H1 (cell line): ENCODE results near the gene SH3TC2. TPM values are rescaled to one million over a fixed set of nuclear protein-coding genes. Genes with fewer than 3 reads are reported as not detected.

Source experiments
- CTCF ChIA-PET: fragments of 300-600 bp; sonication (Branson Sonifier 250); formaldehyde crosslinking; loops from one replicate; lab custom pipeline; 2021; ENCODE audit not compliant: partially characterized antibody; lab: Charles Lee
- POLR2A ChIA-PET: fragments of 300-600 bp; sonication (Branson Sonifier 250); formaldehyde crosslinking; loops from one replicate; lab custom pipeline; 2021; ENCODE audit warnings: inconsistent platforms; ENCODE audit not compliant: partially characterized antibody; lab: Charles Lee
- DNase-seq, 2 experiments: peaks; one replicate each; pipeline versions ENCODE4 v3.0.0 to v3.0.0-alpha.2; 2010 to 2022; ENCODE audit warnings: low spot score in 2 of 2, low read depth in 1 of 2, mixed read lengths in 1 of 2
- FAIRE-seq: peaks from 2 replicates; lab custom pipeline; 2011; peaks lifted over from hg19 to GRCh38; lab: Jason Lieb, UNC
- H2AFZ ChIP-seq: 2 replicates; pipeline ENCODE4 v1.8.1; 2012; ENCODE audit warnings: low read length, inconsistent platforms
- H2AK5ac ChIP-seq: 2 replicates; pipeline ENCODE4 v1.6.1; 2013; ENCODE audit warnings: low read depth, low read length
- H2BK120ac ChIP-seq: replicated peaks from 2 replicates; pipeline ENCODE3; 2013; ENCODE audit warnings: low read depth, low read length, inconsistent platforms
- H2BK12ac ChIP-seq: 2 replicates; pipeline ENCODE4 v1.6.1; 2013; ENCODE audit warnings: low read depth, low read length
- H2BK15ac ChIP-seq: 2 replicates; pipeline ENCODE4 v1.6.1; 2013; ENCODE audit warnings: low read length
- H2BK20ac ChIP-seq: 2 replicates; pipeline ENCODE4 v1.6.1; 2013; ENCODE audit warnings: low read length
- H2BK5ac ChIP-seq: 2 replicates; pipeline ENCODE4 v1.6.1; 2013; ENCODE audit warnings: low read depth, low read length
- H3K14ac ChIP-seq: 2 replicates; pipeline ENCODE4 v1.6.1; 2013; ENCODE audit warnings: inconsistent platforms; ENCODE audit not compliant: insufficient read length
- H3K18ac ChIP-seq: 2 replicates; pipeline ENCODE4 v1.6.1; 2013; ENCODE audit warnings: low read length; ENCODE audit errors: extremely low read depth
- H3K23ac ChIP-seq: 2 replicates; pipeline ENCODE4 v1.6.1; 2013; ENCODE audit warnings: inconsistent platforms; ENCODE audit not compliant: insufficient read length
- H3K23me2 ChIP-seq: 2 replicates; pipeline ENCODE4 v1.6.1; 2013; ENCODE audit warnings: low read depth, low read length
- H3K27ac ChIP-seq: 2 replicates; pipeline ENCODE4 v1.6.1; 2011; ENCODE audit warnings: low read depth, low read length, inconsistent platforms
- H3K27me3 ChIP-seq, 4 experiments: replicated peaks in 1 of 4; 1 replicate in 1 of 4; 2 replicates in 3 of 4; pipeline versions ENCODE4 v1.6.1 to v1.8.1; 2011 to 2013; ENCODE audit warnings: low read length in 3 of 4, mild to moderate bottlenecking in 3 of 4, inconsistent platforms in 2 of 4, mixed read lengths in 2 of 4, moderate library complexity in 1 of 4; ENCODE audit not compliant: control insufficient read depth in 3 of 4, insufficient read depth in 3 of 4; ENCODE audit errors: extremely low read depth in 1 of 4
- H3K36me3 ChIP-seq, 4 experiments: 2 replicates each; pipeline versions ENCODE4 v1.6.1 to v1.8.1; 2011 to 2013; ENCODE audit warnings: mild to moderate bottlenecking in 4 of 4, low read length in 3 of 4, moderate library complexity in 2 of 4, control low read depth in 1 of 4, inconsistent platforms in 1 of 4; ENCODE audit not compliant: insufficient read depth in 4 of 4, control insufficient read depth in 2 of 4
- H3K4ac ChIP-seq: replicated peaks from 2 replicates; pipeline ENCODE3; 2013; ENCODE audit warnings: low read length, low read depth, mixed read lengths, inconsistent platforms; ENCODE audit not compliant: insufficient read length
- H3K4me1 ChIP-seq, 4 experiments: replicated peaks in 1 of 4; 1 replicate in 1 of 4; 2 replicates in 3 of 4; pipeline versions ENCODE4 v1.6.1 to v1.8.1; 2011 to 2013; ENCODE audit warnings: low read length in 3 of 4, inconsistent platforms in 2 of 4, mixed read lengths in 1 of 4; ENCODE audit not compliant: insufficient read depth in 4 of 4, control insufficient read depth in 3 of 4
- H3K4me2 ChIP-seq, 2 experiments: 2 replicates each; pipeline versions ENCODE4 v1.6.1 to v1.8.1; 2011 to 2013; ENCODE audit warnings: low read depth in 2 of 2, low read length in 2 of 2, control low read depth in 1 of 2, inconsistent platforms in 1 of 2, mild to moderate bottlenecking in 1 of 2; ENCODE audit not compliant: insufficient read depth in 1 of 2
- H3K4me3 ChIP-seq, 4 experiments: fragments of 200-600, 300-600 bp in 1 of 4; sonication (generic), shearing (Covaris generic), sonication (Bioruptor Twin) in 1 of 4; 2 replicates each; pipeline versions ENCODE4 v1.5.1 to v1.8.1; 2011 to 2016; ENCODE audit warnings: low read length in 4 of 4, low read depth in 3 of 4, control low read depth in 2 of 4, inconsistent platforms in 2 of 4, mild to moderate bottlenecking in 2 of 4, mixed read lengths in 1 of 4, moderate library complexity in 1 of 4; ENCODE audit not compliant: insufficient read depth in 2 of 4; ENCODE audit errors: extremely low read depth in 1 of 4
- H3K56ac ChIP-seq: replicated peaks from 2 replicates; pipeline ENCODE3; 2013; ENCODE audit warnings: low read depth, mild to moderate bottlenecking, mixed read lengths, low read length, inconsistent platforms; ENCODE audit not compliant: insufficient read length
- H3K79me1 ChIP-seq: 2 replicates; pipeline ENCODE4 v1.6.1; 2013; ENCODE audit warnings: low read depth, low read length, control low read depth
- H3K79me2 ChIP-seq, 2 experiments: 2 replicates each; pipeline versions ENCODE4 v1.6.1 to v1.8.1; 2012 to 2013; ENCODE audit warnings: low read length in 2 of 2, mild to moderate bottlenecking in 2 of 2, inconsistent platforms in 1 of 2; ENCODE audit not compliant: insufficient read depth in 2 of 2, control insufficient read depth in 1 of 2
- H3K9ac ChIP-seq, 4 experiments: replicated peaks in 1 of 4; 1 replicate in 1 of 4; 2 replicates in 3 of 4; pipeline versions ENCODE4 v1.6.1 to v1.8.1; 2011 to 2013; ENCODE audit warnings: low read depth in 3 of 4, low read length in 3 of 4, control low read depth in 2 of 4, mild to moderate bottlenecking in 2 of 4, moderate library complexity in 2 of 4, inconsistent platforms in 1 of 4; ENCODE audit errors: extremely low read depth in 1 of 4
- H3K9me3 ChIP-seq, 2 experiments: 2 replicates each; pipeline versions ENCODE4 v1.6.1 to v1.8.1; 2012 to 2013; ENCODE audit warnings: mild to moderate bottlenecking in 2 of 2, moderate library complexity in 2 of 2, control low read depth in 1 of 2, inconsistent platforms in 1 of 2, low read depth in 1 of 2, low read length in 1 of 2, mixed read lengths in 1 of 2; ENCODE audit not compliant: insufficient read depth in 2 of 2
- H4K20me1 ChIP-seq, 2 experiments: replicated peaks in 1 of 2; 2 replicates each; pipeline versions ENCODE3 to v1.8.1; 2011 to 2013; ENCODE audit warnings: inconsistent platforms in 2 of 2, low read length in 2 of 2, mild to moderate bottlenecking in 1 of 2; ENCODE audit not compliant: insufficient read depth in 2 of 2, control insufficient read depth in 1 of 2
- H4K5ac ChIP-seq: 2 replicates; pipeline ENCODE4 v1.6.1; 2013; ENCODE audit warnings: low read length, low read depth, mixed read lengths, inconsistent platforms; ENCODE audit not compliant: insufficient read length
- H4K8ac ChIP-seq: 2 replicates; pipeline ENCODE4 v1.8.0; 2013; ENCODE audit warnings: mild to moderate bottlenecking, moderate library complexity, low read length, inconsistent platforms; ENCODE audit not compliant: insufficient read depth; ENCODE audit errors: extremely low read depth
- H4K91ac ChIP-seq: replicated peaks from 2 replicates; pipeline ENCODE3; 2013; ENCODE audit warnings: low read length, mixed read lengths, inconsistent platforms; ENCODE audit not compliant: insufficient read length
- CBX5 ChIP-seq: fragments of 300-800, 300-1000 bp; sonication (generic); IDR thresholded peaks from 2 replicates; pipeline ENCODE4 v1.7.1; 2016; ENCODE audit warnings: antibody characterized with exemption, low read length, low read depth
- MAFK ChIP-seq: IDR thresholded peaks from 2 replicates; pipeline ENCODE4 v1.6.1; 2012; ENCODE audit warnings: low read depth, mild to moderate bottlenecking, improper control_type of control experiment, low read length
- SP2 ChIP-seq: IDR thresholded peaks from 2 replicates; pipeline ENCODE4 v1.6.1; 2012; ENCODE audit warnings: mild to moderate bottlenecking, low read length, inconsistent platforms
- TEAD4 ChIP-seq: IDR thresholded peaks from 2 replicates; pipeline ENCODE4 v1.6.1; 2012; ENCODE audit warnings: low read depth, low read length, inconsistent platforms, mixed read lengths
- WGBS, 2 experiments: shearing (Covaris generic) in 1 of 2; methylation state at CpG; one replicate each; pipeline versions ENCODE4 v1.1.6 to v1.1.7; 2013 to 2015; ENCODE audit warnings: low lambda C conversion rate in 2 of 2, mixed read lengths in 2 of 2, inconsistent platforms in 1 of 2, low coverage in 1 of 2, missing lambda C conversion rate in 1 of 2; ENCODE audit not compliant: insufficient replicate concordance in 2 of 2, insufficient coverage in 1 of 2, insufficient read length in 1 of 2; ENCODE audit errors: extremely low coverage in 1 of 2, missing lambda C conversion rate in 1 of 2; 5-methylcytosine and 5-hydroxymethylcytosine counted together
- polyA plus RNA-seq, 7 experiments: library from polyadenylated mRNA; depleted of rRNA in 3 of 7; stranded (reverse) in 5 of 7; unstranded in 2 of 7; fragments of >200 nt in 5 of 7; fragments of 200-250 nt in 2 of 7; gene quantifications; 1 replicate in 5 of 7; 2 replicates in 1 of 7; 4 replicates in 1 of 7; pipeline versions ENCODE4 v1.2.1 to v1.2.3, GENCODE V29; 2011 to 2013; ENCODE audit warnings: missing spikeins in 2 of 7, mixed read lengths in 2 of 7
- total RNA-seq: library from RNA; stranded (reverse); fragmentation: NEBNext Ultra II Directional; extraction: Animal tissue kit (Norgen Biotek cat#: 25700); gene quantifications from 2 replicates; pipeline ENCODE4 v1.2.1, GENCODE V29; 2021

SH3TC2 gene
- total and polyA plus RNA-seq, 2 of the 8 experiments (the other 6 are each of a cell fraction or from before 2014, with no cell fraction given) = 0.11 to 0.80 TPM

DNA sequence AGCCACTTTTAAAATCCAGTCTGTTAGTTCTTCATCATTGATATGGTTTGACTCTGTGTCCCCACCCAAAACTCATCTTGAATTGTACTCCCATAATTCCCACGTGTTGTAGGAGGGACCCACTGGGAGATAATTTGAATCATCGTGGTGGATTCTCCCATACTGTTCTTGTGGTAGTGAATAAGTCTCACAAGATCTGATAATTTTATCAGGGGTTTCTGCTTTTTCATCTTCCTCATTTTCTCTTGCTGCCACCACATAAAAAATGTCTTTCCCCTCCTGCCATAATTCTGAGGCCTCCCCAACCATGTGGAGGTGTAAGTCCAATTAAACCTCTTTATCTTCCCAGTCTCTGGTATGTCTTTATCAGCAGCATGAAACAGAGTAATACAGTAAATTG is 26.9 kb upstream of the SH3TC2 start:
- Histone ChIP-seq H3K4ac (no peak overlapping the region), H3K56ac (no peak overlapping the region), H2AK5ac (no peak overlapping the region), H3K4me3 (no peak overlapping the region), H3K18ac (no peak overlapping the region), H3K23me2 (no peaks in the 10 kb centered on the region), H3K27ac (no peak overlapping the region), H2AFZ (no peak overlapping the region), H2BK12ac (no peak overlapping the region), H3K23ac (no peak overlapping the region), H3K36me3 (no peaks in the 10 kb centered on the region), H3K79me2 (no peaks in the 10 kb centered on the region), H3K9me3 (peaks cover 0 to 2% of the 10 kb centered on the region in 2 experiments; a peak in 1 of 4 replicates), H3K27me3 (no peaks in the 10 kb centered on the region), H3K4me2 (no peak overlapping the region), H3K79me1 (no peaks in the 10 kb centered on the region), H4K20me1 (no peaks in the 10 kb centered on the region), H2BK120ac (no peak overlapping the region), H2BK5ac (no peak overlapping the region), H4K91ac (no peak overlapping the region), H3K4me1 (no peaks in the 10 kb centered on the region), H3K9ac (no peak overlapping the region), H4K8ac (no peak overlapping the region), H2BK20ac (no peak overlapping the region), H2BK15ac (no peak overlapping the region), H3K14ac (no peak overlapping the region), H4K5ac (no peak overlapping the region)
- TF ChIP-seq SP2 (no peak), TEAD4 (no peak), MAFK (no peak), CBX5 (no peak)
- WGBS, 2 experiments = 79% methylated on average over 2 of the region's 2 CpGs; no CpG with 5 or more reads in 1 of the 2 experiments
- no peak for DNase-seq
- no peak for FAIRE-seq
- CTCF ChIA-PET = interaction anchor here (0.9 kb wide), 1 partner anchor 19 kb away, joined by 4 read pairs; no protein-coding TSS in a partner anchor
- POLR2A ChIA-PET = no interaction called here
